K562 (cell line): ENCODE measurements around the gene AJAP1. TPM values are rescaled to one million over a fixed set of nuclear protein-coding genes. Genes with fewer than 3 reads are reported as not detected.

Source experiments
- ATAC-seq: fragments of 200-7000 bp; cut with Tn5 transposase; 3 replicates; pipeline ENCODE4 v1.9.1; 2020; ENCODE audit warnings: moderate library complexity
- BruUV-seq: library from RNA; stranded (reverse); fragments of 400-500 nt; replicated peaks from 2 replicates; lab custom pipeline; 2021; lab: Mats Ljungman, UMichigan
- CTCF ChIA-PET: fragments of 300-600 bp; formaldehyde crosslinking; extraction: SDS; loops from one replicate; lab custom pipeline; 2021; ENCODE audit warnings: low intra/inter-chr PET ratio; lab: Yijun Ruan, JAX
- POLR2A ChIA-PET: fragments of 300-600, 350-650 bp; sonication (Branson Sonifier 250); formaldehyde crosslinking; extraction: SDS; loops from one replicate; lab custom pipeline; 2021; ENCODE audit warnings: antibody characterized with exemption, inconsistent platforms; lab: Yijun Ruan, JAX
- DNase-seq, 4 experiments: peaks; one replicate each; pipeline versions ENCODE4 v3.0.0 to v3.0.0-alpha.2; 2011 to 2018; ENCODE audit warnings: low spot score in 3 of 4, mixed read lengths in 3 of 4; ENCODE audit errors: extremely low read depth in 1 of 4
- FAIRE-seq: peaks from 2 replicates; lab custom pipeline; 2011; peaks lifted over from hg19 to GRCh38; lab: Jason Lieb, UNC
- H2AFZ ChIP-seq: 2 replicates; pipeline ENCODE4 v1.6.0; 2011; ENCODE audit warnings: low read depth, low read length, control low read depth, inconsistent platforms
- H3K27ac ChIP-seq: fragments of 200-600 bp; 3 replicates; pipeline ENCODE4 v1.8.0; 2011; ENCODE audit warnings: low read depth, mild to moderate bottlenecking, control low read depth, inconsistent platforms, low read length, moderate library complexity, mixed read lengths; ENCODE audit errors: extremely low read depth
- H3K27me3 ChIP-seq, 2 experiments: fragments of 300-600 bp in 1 of 2; 2 replicates in 1 of 2; 3 replicates in 1 of 2; pipeline versions ENCODE4 v1.6.0 to v1.8.0; 2011; ENCODE audit warnings: inconsistent platforms in 2 of 2, low read length in 2 of 2, mild to moderate bottlenecking in 1 of 2, mixed read lengths in 1 of 2, moderate library complexity in 1 of 2; ENCODE audit not compliant: control insufficient read depth in 2 of 2, insufficient read depth in 2 of 2
- H3K36me3 ChIP-seq: fragments of 300-600 bp; 3 replicates; pipeline ENCODE4 v1.8.0; 2011; ENCODE audit warnings: mild to moderate bottlenecking, low read length, inconsistent platforms; ENCODE audit not compliant: control insufficient read depth, insufficient read depth
- H3K4me1 ChIP-seq, 2 experiments: fragments of 200-600 bp in 1 of 2; replicated peaks in 1 of 2; 2 replicates in 1 of 2; 3 replicates in 1 of 2; pipeline versions ENCODE4 v1.5.1 to v1.8.0; 2011; ENCODE audit warnings: inconsistent platforms in 2 of 2, low read length in 2 of 2, mild to moderate bottlenecking in 1 of 2, mixed read lengths in 1 of 2, moderate library complexity in 1 of 2; ENCODE audit not compliant: control insufficient read depth in 2 of 2, insufficient read depth in 2 of 2
- H3K4me2 ChIP-seq: 2 replicates; pipeline ENCODE4 v1.6.1; 2011; ENCODE audit warnings: low read length, control low read depth, inconsistent platforms, mixed read lengths; ENCODE audit not compliant: insufficient read depth
- H3K4me3 ChIP-seq: fragments of 200-600 bp; sonication (generic), shearing (Covaris generic); 2 replicates; pipeline ENCODE4 v1.5.1; 2016; ENCODE audit warnings: control low read depth, inconsistent platforms
- H3K79me2 ChIP-seq: fragments of 200-600 bp; 3 replicates; pipeline ENCODE4 v1.8.0; 2011; ENCODE audit warnings: low read length, inconsistent platforms; ENCODE audit not compliant: control insufficient read depth, insufficient read depth
- H3K9ac ChIP-seq, 2 experiments: 2 replicates each; pipeline versions ENCODE4 v1.6.0 to v1.6.1; 2011; ENCODE audit warnings: low read depth in 2 of 2, low read length in 2 of 2, control low read depth in 1 of 2, inconsistent platforms in 1 of 2, mild to moderate bottlenecking in 1 of 2, mixed read lengths in 1 of 2; ENCODE audit not compliant: insufficient read depth in 1 of 2
- H3K9me1 ChIP-seq: one replicate; pipeline ENCODE4 v1.6.0; 2011; ENCODE audit warnings: inconsistent platforms, mild to moderate bottlenecking, low read length, moderate library complexity; ENCODE audit not compliant: control insufficient read depth, insufficient read depth
- H3K9me3 ChIP-seq: replicated peaks from 2 replicates; pipeline ENCODE4 v1.5.1; 2011; ENCODE audit warnings: low read depth, low read length, inconsistent platforms; ENCODE audit not compliant: control insufficient read depth, insufficient read depth
- H4K20me1 ChIP-seq: replicated peaks from 2 replicates; pipeline ENCODE4 v1.6.1; 2011; ENCODE audit warnings: low read length, inconsistent platforms, mixed read lengths; ENCODE audit not compliant: control insufficient read depth, insufficient read depth
- ELF1 ChIP-seq: fragments of 200-800 bp; sonication (Bioruptor generic); IDR thresholded peaks from 2 replicates; pipeline ENCODE4 v1.6.1; 2016; ENCODE audit warnings: missing genetic modification characterization, missing compliant biosample characterization
- HDAC2 ChIP-seq: fragments of 450-650 bp; IDR thresholded peaks from 2 replicates; pipeline ENCODE4 v1.6.1; 2016; ENCODE audit warnings: mild to moderate bottlenecking
- MAFK ChIP-seq: IDR thresholded peaks from 2 replicates; pipeline ENCODE4 v1.6.1; 2011; ENCODE audit warnings: low read length, improper control_type of control experiment
- SETDB1 ChIP-seq: IDR thresholded peaks from one replicate; pipeline ENCODE4 v1.6.1; 2012; ENCODE audit warnings: low read length, control low read depth, inconsistent platforms
- SFPQ ChIP-seq: fragments of 200-400 bp; formaldehyde crosslinking; IDR thresholded peaks from 2 replicates; pipeline ENCODE4 v1.6.1; 2017; ENCODE audit warnings: mild to moderate bottlenecking, low read depth, low read length, moderate library complexity
- ZNF41 ChIP-seq: fragments of 250-450 bp; sonication (Bioruptor Pico); conservative IDR thresholded peaks from 2 replicates; pipeline ENCODE4 v1.4.0; 2020; ENCODE audit warnings: mild to moderate bottlenecking
- ZNF668 ChIP-seq: fragments of 250-450 bp; sonication (Bioruptor Pico); IDR thresholded peaks from 2 replicates; pipeline ENCODE4 v1.8.0; 2022; ENCODE audit warnings: mild to moderate bottlenecking, inconsistent platforms
- WGBS: fragments of 100-300 bp; shearing (Covaris generic); methylation state at CpG from one replicate; pipeline ENCODE4 v1.1.6; 2016; ENCODE audit warnings: low coverage, mixed read lengths; ENCODE audit not compliant: insufficient coverage; ENCODE audit errors: missing lambda C conversion rate; 5-methylcytosine and 5-hydroxymethylcytosine counted together
- in situ Hi-C: fragments of 300-500 bp; cut with MboI; formaldehyde crosslinking; loops from 4 replicates; pipeline ENCODE4 v1.15.0; 2018; ENCODE audit warnings: inconsistent platforms, mixed read lengths
- intact Hi-C: fragments of 100-400 bp; cut with micrococcal nuclease; formaldehyde crosslinking; loops from 2 replicates; pipeline ENCODE4 v1.14.2; 2022
- polyA plus RNA-seq, 8 experiments: library from polyadenylated mRNA; depleted of rRNA in 4 of 8; stranded (reverse) in 5 of 8; unstranded in 3 of 8; fragments of >200 nt; fragmentation: Nextera tagmentation in 2 of 8; fragmentation: Illumina TruSeq in 1 of 8; extraction: Ambion mirVana in 2 of 8; extraction: Trizol in 1 of 8; gene quantifications; 2 replicates each; pipeline versions ENCODE4 v1.2.1 to v1.2.3, GENCODE V29; 2011 to 2014; ENCODE audit warnings: inconsistent platforms in 1 of 8, missing spikeins in 1 of 8
- total RNA-seq, 7 experiments: library from RNA; depleted of rRNA in 6 of 7; stranded (reverse); fragments of >200 nt in 6 of 7; fragmentation: Illumina TruSeq in 2 of 7; extraction: Trizol in 2 of 7; gene quantifications; 2 replicates each; pipeline versions ENCODE4 v1.2.1 to v1.2.3, GENCODE V29; 2011 to 2021; ENCODE audit warnings: low replicate concordance in 1 of 7

Gene AJAP1
- total and polyA plus RNA-seq, 9 of the 15 experiments (the other 6 are each of a cell fraction or from before 2014, with no cell fraction given): not detected

- intact Hi-C loops (no loop called here), in situ Hi-C loops (no loop called here)
- H3K79me2 ChIP-seq: no peaks in the 10 kb centered on the region
- H3K4me3 ChIP-seq: no peak overlapping the region
- TF ChIP-seq HDAC2 (no peak), ZNF41 (CRISPR knock-in tag) (no peak), ELF1 (tag) (no peak), MAFK (no peak), ZNF668 (CRISPR knock-in tag) (no peak), SETDB1 (no peak), SFPQ (no peak)
- ChIA-PET CTCF (no interaction called here), POLR2A (no interaction called here)
- no peak overlapping the region for H3K4me2 ChIP-seq
- H3K27me3 ChIP-seq: peaks cover 8 to 43% of the 10 kb centered on the region in 2 experiments; a peak in 3 of 5 replicates
- no peak overlapping the region for H3K27ac ChIP-seq
- ATAC-seq: no peak
- no peaks in the 10 kb centered on the region; the same call in 1 of the 2 replicates for H3K9me3 ChIP-seq
- FAIRE-seq: no peak
- 0 out of 2 replicates have a peak, but pooled peaks cover 3% of the 10 kb centered on the region for H4K20me1 ChIP-seq
- no peaks in the 10 kb centered on the region for H3K9me1 ChIP-seq
- BruUV-seq: no TSS peak
- H3K4me1 ChIP-seq: no peaks in the 10 kb centered on the region
- H3K9ac ChIP-seq: no peak overlapping the region
- no peak for DNase-seq
- no peak overlapping the region for H2AFZ ChIP-seq
- H3K36me3 ChIP-seq: no peaks in the 10 kb centered on the region
- WGBS: 0% methylated on average over 8 of the region's 8 CpGs
Observed at GRCh38 chr1:4771721-4772120, 117.3 kb downstream of the AJAP1 start.
